Measurements from ENCODE around the gene IGSF22. TPM values are rescaled to one million over a fixed set of nuclear protein-coding genes. Genes with fewer than 3 reads are reported as not detected.

Gene IGSF22
- total and polyA plus RNA-seq, 2 of the 8 experiments (the other 6 are each of a cell fraction or from before 2014, with no cell fraction given): 0.14 TPM; not detected in 1

GRCh38 chr11:18698341-18699268, 27.4 kb downstream of the IGSF22 start, which contains the start of gene TMEM86A (continued):
- TF ChIP-seq TBP (IDR thresholded peaks at IDR 0.05; ENCODE audit: low read depth, low read length) (peak; percentile 37; the same call in 1 of the 2 replicates), TCF12 (IDR thresholded peaks at IDR 0.05; ENCODE audit: low read depth, low read length) (no peak), FOSL1 (IDR thresholded peaks at IDR 0.05; ENCODE audit: insufficient read depth, low read depth, low read length) (no peak), TAF1 (IDR thresholded peaks at IDR 0.05; ENCODE audit: low read depth, low read length) (peak; percentile 69), SP2 (IDR thresholded peaks at IDR 0.05; ENCODE audit: low read length) (no peak), SIRT6 (IDR thresholded peaks at IDR 0.05; ENCODE audit: low read length) (no peak), EP300 (IDR thresholded peaks at IDR 0.05; ENCODE audit: borderline replicate concordance in 1 of 2, low read depth in 2 of 2, low read length in 2 of 2) (no peak), KDM4A (IDR thresholded peaks at IDR 0.05; ENCODE audit: low read depth, low read length, severe bottlenecking) (peak; percentile 75), BRCA1 (IDR thresholded peaks at IDR 0.05; ENCODE audit: low read depth, low read length) (no peak), ASH2L (IDR thresholded peaks at IDR 0.05; ENCODE audit: low read length) (peak; percentile 27), CHD2 (IDR thresholded peaks at IDR 0.05; ENCODE audit: low read length) (no peak), RAD21 (IDR thresholded peaks at IDR 0.05 in 1 of 2, conservative IDR thresholded peaks at IDR 0.05 in 1 of 2; ENCODE audit: low read depth in 2 of 2, low read length in 2 of 2) (no peak), RFX5 (IDR thresholded peaks at IDR 0.05; ENCODE audit: borderline replicate concordance, low read depth, low read length) (no peak), SIN3A (conservative IDR thresholded peaks at IDR 0.05 in 1 of 2, IDR thresholded peaks at IDR 0.05 in 1 of 2; ENCODE audit: low read depth in 1 of 2, low read length in 2 of 2) (peak; percentile 74 to 77; a peak in 2 of 4 replicates), GTF2F1 (IDR thresholded peaks at IDR 0.05; ENCODE audit: borderline replicate concordance, low read depth, low read length) (no peak), POU5F1 (IDR thresholded peaks at IDR 0.05; ENCODE audit: low read depth, low read length) (no peak), RBBP5 (IDR thresholded peaks at IDR 0.05; ENCODE audit: borderline replicate concordance, low read depth, low read length) (no peak; the same call in 1 of the 2 replicates), PHF8 (conservative IDR thresholded peaks at IDR 0.05; ENCODE audit: low read depth, low read length) (peak; percentile 57; the same call in 1 of the 2 replicates)
